ENCODE measurements around the gene BGN. TPM values are rescaled to one million over a fixed set of nuclear protein-coding genes. Genes with fewer than 3 reads are reported as not detected.

Gene BGN
- total RNA-seq, 1 experiment from 2014 or later = 2.9 TPM

- Histone ChIP-seq H3K9me3 (ENCODE audit: control insufficient read depth, insufficient read depth, low read depth, low read length) (no peaks in the 10 kb centered on the region), H3K4me1 (ENCODE audit: control insufficient read depth, insufficient read depth, low read length) (no peaks in the 10 kb centered on the region), H3K4me3 (ENCODE audit: low read depth in 2 of 2, low read length in 2 of 2) (no peak overlapping the region), H3K27ac (ENCODE audit: low read length) (no peak overlapping the region), H3K27me3 (ENCODE audit: control insufficient read depth, insufficient read depth, low read length) (no peaks in the 10 kb centered on the region), H3K36me3 (ENCODE audit: control insufficient read depth, insufficient read depth, low read length) (no peaks in the 10 kb centered on the region)
- no peak for TF ChIP-seq REST (IDR thresholded peaks at IDR 0.05; ENCODE audit: insufficient read depth in 1 of 2, low read depth in 2 of 2, low read length in 1 of 2)
- TF ChIP-seq SIN3A (IDR thresholded peaks at IDR 0.05; ENCODE audit: borderline replicate concordance, insufficient read depth, low read depth, low read length) = no peak
- no peak for TF ChIP-seq POLR2AphosphoS5 (IDR thresholded peaks at IDR 0.05; ENCODE audit: low read depth, low read length)
- TF ChIP-seq CTCF (IDR thresholded peaks at IDR 0.05) = no peak
- no peak for TF ChIP-seq TCF7L2 (IDR thresholded peaks at IDR 0.05; ENCODE audit: low read depth, low read length)
- DNase-seq (ENCODE audit: low read depth, low spot score) = no peak
- in situ Hi-C loops (cut with HindIII; ENCODE audit: low pct_unique_long_range_greater_than_20kb, low sequenced_read_pairs) = no loop called here
- ChIA-PET POLR2A (no interaction called here), CTCF (no interaction called here)
- intact Hi-C loops (cut with micrococcal nuclease; ENCODE audit: unreplicated experiment) = no loop called here
- ATAC-seq = no peak
- BruUV-seq (replicated peaks) = no TSS peak
Measured at GRCh38 chrX:153448556-153449367, 46.0 kb upstream of the BGN start.

- ATAC-seq (no peak), DNase-seq (ENCODE audit: low read depth, low spot score) (no peak)
- BruUV-seq (replicated peaks) = no TSS peak
- no peak overlapping the region for H3K4me3 ChIP-seq (ENCODE audit: low read depth in 2 of 2, low read length in 2 of 2)
- intact Hi-C loops (cut with micrococcal nuclease; ENCODE audit: unreplicated experiment) (no loop called here), in situ Hi-C loops (cut with HindIII; ENCODE audit: low pct_unique_long_range_greater_than_20kb, low sequenced_read_pairs) (no loop called here)
- H3K27ac ChIP-seq (ENCODE audit: low read length) = no peak overlapping the region
- ChIA-PET POLR2A (no interaction called here), CTCF (no interaction called here)
- no peaks in the 10 kb centered on the region for H3K36me3 ChIP-seq (ENCODE audit: control insufficient read depth, insufficient read depth, low read length)
- no peaks in the 10 kb centered on the region for H3K27me3 ChIP-seq (ENCODE audit: control insufficient read depth, insufficient read depth, low read length)
- no peaks in the 10 kb centered on the region for H3K4me1 ChIP-seq (ENCODE audit: control insufficient read depth, insufficient read depth, low read length)
- TF ChIP-seq POLR2AphosphoS5 (IDR thresholded peaks at IDR 0.05; ENCODE audit: low read depth, low read length) (no peak), CTCF (IDR thresholded peaks at IDR 0.05) (no peak)
- no peaks in the 10 kb centered on the region for H3K9me3 ChIP-seq (ENCODE audit: control insufficient read depth, insufficient read depth, low read depth, low read length)
Measured at GRCh38 chrX:153449368-153450113, 45.2 kb upstream of the BGN start.

Data from Panc1 (cell line).